ENCODE data around the gene AUTS2. TPM values are rescaled to one million over a fixed set of nuclear protein-coding genes. Genes with fewer than 3 reads are reported as not detected.

Gene AUTS2
- total and polyA plus RNA-seq, 2 experiments from 2014 or later, result 32.0 to 91.0 TPM

GRCh38 chr7:70571961-70572360 is 973.7 kb downstream of the AUTS2 start:
- Histone ChIP-seq H3K4me2 (no peak overlapping the region), H3K79me2 (replicated peaks; ENCODE audit: insufficient read depth) (no peaks in the 10 kb centered on the region), H3K4me3 (no peak overlapping the region), H3K27ac (ENCODE audit: low read depth) (no peak overlapping the region), H4K20me1 (replicated peaks; ENCODE audit: insufficient read depth) (no peaks in the 10 kb centered on the region), H3K4me1 (ENCODE audit: insufficient read depth) (0 out of 2 replicates have a peak, but pooled peaks cover 4% of the 10 kb centered on the region), H3K27me3 (ENCODE audit: insufficient read depth) (no peaks in the 10 kb centered on the region), H3K36me3 (ENCODE audit: insufficient read depth) (no peaks in the 10 kb centered on the region), H2AFZ (no peak overlapping the region), H3F3A (replicated peaks; ENCODE audit: low read depth) (no peaks in the 10 kb centered on the region), H3K9me2 (ENCODE audit: insufficient read depth) (no peaks in the 10 kb centered on the region; the same call in 1 of the 2 replicates)
- peaks cover 5% of the 10 kb centered on the region; the same call in 2 of the 3 replicates for H3K4me1 Mint-ChIP-seq
- H3K27ac Mint-ChIP-seq, result no peak overlapping the region
- ATAC-seq (no peak), DNase-seq (ENCODE audit: low spot score) (no peak)
- H3K36me3 Mint-ChIP-seq (ENCODE audit: low read depth), result no peaks in the 10 kb centered on the region
- H3K9me3 Mint-ChIP-seq, result no peaks in the 10 kb centered on the region
- no peak overlapping the region for H3K4me3 Mint-ChIP-seq
- peaks cover 3% of the 10 kb centered on the region for H3K27me3 Mint-ChIP-seq (ENCODE audit: insufficient read depth, low read depth, poor library complexity)
- TF ChIP-seq, protein P1, sequence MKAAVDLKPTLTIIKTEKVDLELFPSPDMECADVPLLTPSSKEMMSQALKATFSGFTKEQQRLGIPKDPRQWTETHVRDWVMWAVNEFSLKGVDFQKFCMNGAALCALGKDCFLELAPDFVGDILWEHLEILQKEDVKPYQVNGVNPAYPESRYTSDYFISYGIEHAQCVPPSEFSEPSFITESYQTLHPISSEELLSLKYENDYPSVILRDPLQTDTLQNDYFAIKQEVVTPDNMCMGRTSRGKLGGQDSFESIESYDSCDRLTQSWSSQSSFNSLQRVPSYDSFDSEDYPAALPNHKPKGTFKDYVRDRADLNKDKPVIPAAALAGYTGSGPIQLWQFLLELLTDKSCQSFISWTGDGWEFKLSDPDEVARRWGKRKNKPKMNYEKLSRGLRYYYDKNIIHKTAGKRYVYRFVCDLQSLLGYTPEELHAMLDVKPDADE (IDR thresholded peaks at IDR 0.05), result no peak
- no peak for TF ChIP-seq STAT1 (IDR thresholded peaks at IDR 0.05; ENCODE audit: unreplicated experiment)
- no peak for TF ChIP-seq JUNB (IDR thresholded peaks at IDR 0.05; ENCODE audit: unreplicated experiment)
- no peak for TF ChIP-seq NANOG (IDR thresholded peaks at IDR 0.05; ENCODE audit: borderline replicate concordance)
- TF ChIP-seq POLR2AphosphoS5 (IDR thresholded peaks at IDR 0.05; ENCODE audit: low read depth), result no peak
- no peak for TF ChIP-seq ZNF114 (CRISPR knock-in tag; IDR thresholded peaks at IDR 0.05)
- no peak for TF ChIP-seq CTCF (conservative IDR thresholded peaks at IDR 0.05; ENCODE audit: low read depth in 2 of 2)

GRCh38 chr7:70572571-70572970 is 974.3 kb downstream of the AUTS2 start:
- 0 out of 2 replicates have a peak, but pooled peaks cover 4% of the 10 kb centered on the region for H3K4me1 ChIP-seq (ENCODE audit: insufficient read depth)
- no peak for TF ChIP-seq EZH2phosphoT487 (IDR thresholded peaks at IDR 0.05; ENCODE audit: unreplicated experiment)
- no peak for TF ChIP-seq POLR2AphosphoS5 (IDR thresholded peaks at IDR 0.05; ENCODE audit: low read depth)
- TF ChIP-seq CTCF (conservative IDR thresholded peaks at IDR 0.05; ENCODE audit: low read depth in 2 of 2), result no peak
- no peak for TF ChIP-seq ZNF331 (CRISPR knock-in tag; IDR thresholded peaks at IDR 0.05; ENCODE audit: low read depth)
- TF ChIP-seq REST (IDR thresholded peaks at IDR 0.05; ENCODE audit: unreplicated experiment), result no peak
- no peak for TF ChIP-seq JUNB (IDR thresholded peaks at IDR 0.05; ENCODE audit: unreplicated experiment)
- TF ChIP-seq, protein P1 (IDR thresholded peaks at IDR 0.05), result no peak
- peaks cover 2% of the 10 kb centered on the region for H3K27me3 Mint-ChIP-seq (ENCODE audit: insufficient read depth, low read depth, poor library complexity)
- peaks cover 5% of the 10 kb centered on the region; the same call in 2 of the 3 replicates for H3K4me1 Mint-ChIP-seq
- ATAC-seq (no peak), DNase-seq (ENCODE audit: low spot score) (no peak)
- no peaks in the 10 kb centered on the region for H4K20me1 ChIP-seq (replicated peaks; ENCODE audit: insufficient read depth)
- no peak overlapping the region for H3K27ac Mint-ChIP-seq
- no peaks in the 10 kb centered on the region for H3K36me3 Mint-ChIP-seq (ENCODE audit: low read depth)
- H3K79me2 ChIP-seq (replicated peaks; ENCODE audit: insufficient read depth), result no peaks in the 10 kb centered on the region
- no peaks in the 10 kb centered on the region for H3K9me3 Mint-ChIP-seq
- no peak overlapping the region for H3K27ac ChIP-seq (ENCODE audit: low read depth)
- no peaks in the 10 kb centered on the region for H3K27me3 ChIP-seq (ENCODE audit: insufficient read depth)
- H3K4me3 Mint-ChIP-seq, result no peak overlapping the region
- H3F3A ChIP-seq (replicated peaks; ENCODE audit: low read depth), result no peaks in the 10 kb centered on the region
- H2AFZ ChIP-seq, result no peak overlapping the region
- no peaks in the 10 kb centered on the region; the same call in 1 of the 2 replicates for H3K9me2 ChIP-seq (ENCODE audit: insufficient read depth)
- no peaks in the 10 kb centered on the region for H3K36me3 ChIP-seq (ENCODE audit: insufficient read depth)
- H3K4me3 ChIP-seq, result no peak overlapping the region
- no peak overlapping the region for H3K4me2 ChIP-seq

All from GM23338 (cell line).